ENCODE measurements around the gene FRMD4A.
A peak's percentile ranks its signal among the peaks of the same experiment; 100 is the strongest.

Gene FRMD4A

GRCh38 chr10:13739183-13739582, 591.5 kb downstream of the FRMD4A start:
- Mint-ChIP-seq H3K36me3 (no peaks in the 10 kb centered on the region), H3K4me3 (no peak overlapping the region), H3K9me3 (no peaks in the 10 kb centered on the region), H3K27ac (no peak overlapping the region), H3K27me3 (peaks cover 27% of the 10 kb centered on the region), H3K4me1 (peaks cover 5% of the 10 kb centered on the region)
- no peak for ATAC-seq

- Mint-ChIP-seq H3K4me1 (no peaks in the 10 kb centered on the region), H3K9me3 (no peaks in the 10 kb centered on the region), H3K27ac (no peak overlapping the region), H3K36me3 (no peaks in the 10 kb centered on the region), H3K27me3 (peaks cover 7% of the 10 kb centered on the region), H3K4me3 (no peak overlapping the region)
- no peak for ATAC-seq
Measured at GRCh38 chr10:13736506-13736905, 594.2 kb downstream of the FRMD4A start.

GRCh38 chr10:13734151-13734550, 596.6 kb downstream of the FRMD4A start:
- Mint-ChIP-seq H3K4me1 (no peaks in the 10 kb centered on the region), H3K36me3 (no peaks in the 10 kb centered on the region), H3K9me3 (no peaks in the 10 kb centered on the region), H3K4me3 (no peak overlapping the region), H3K27ac (no peak overlapping the region), H3K27me3 (no peaks in the 10 kb centered on the region)
- ATAC-seq, result no peak

- Mint-ChIP-seq H3K4me3 (no peak overlapping the region), H3K36me3 (no peaks in the 10 kb centered on the region), H3K4me1 (no peaks in the 10 kb centered on the region), H3K9me3 (no peaks in the 10 kb centered on the region), H3K27ac (no peak overlapping the region), H3K27me3 (no peaks in the 10 kb centered on the region)
- no peak for ATAC-seq
Measured at GRCh38 chr10:13733071-13733470, 597.7 kb downstream of the FRMD4A start.

DNA sequence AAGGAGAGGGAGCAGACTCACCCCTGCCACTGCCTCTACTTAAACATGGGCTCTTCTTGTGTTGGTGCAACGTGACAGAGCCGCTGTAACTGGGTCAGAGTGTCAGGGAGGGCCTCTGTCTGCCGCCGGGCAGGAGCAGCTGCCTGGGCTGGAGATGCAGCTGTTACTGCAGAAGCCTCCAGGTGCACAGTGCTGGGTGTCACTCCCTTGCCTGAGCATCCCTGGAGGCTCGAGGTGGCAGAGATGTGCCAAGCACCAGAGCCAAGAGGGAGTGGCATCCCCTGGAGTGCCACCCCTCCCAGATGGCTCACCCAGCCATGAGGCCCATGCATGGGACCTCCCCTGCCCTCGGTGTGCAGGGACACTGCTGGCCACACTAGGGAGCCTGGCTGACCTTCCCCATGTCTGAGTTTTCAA, 598.3 kb downstream of the FRMD4A start:
- Mint-ChIP-seq H3K27ac (no peak overlapping the region), H3K36me3 (no peaks in the 10 kb centered on the region), H3K9me3 (no peaks in the 10 kb centered on the region), H3K4me3 (no peak overlapping the region), H3K27me3 (no peaks in the 10 kb centered on the region), H3K4me1 (no peaks in the 10 kb centered on the region)
- ATAC-seq, result peak; percentile 31

- Mint-ChIP-seq H3K27me3 (no peaks in the 10 kb centered on the region), H3K27ac (no peak overlapping the region), H3K4me1 (no peaks in the 10 kb centered on the region), H3K9me3 (no peaks in the 10 kb centered on the region), H3K36me3 (no peaks in the 10 kb centered on the region), H3K4me3 (no peak overlapping the region)
- no peak for ATAC-seq
Measured at GRCh38 chr10:13731799-13732198, 598.9 kb downstream of the FRMD4A start.

GRCh38 chr10:13730956-13731355, 599.8 kb downstream of the FRMD4A start:
- ATAC-seq, result no peak
- Mint-ChIP-seq H3K4me1 (no peaks in the 10 kb centered on the region), H3K36me3 (no peaks in the 10 kb centered on the region), H3K9me3 (no peaks in the 10 kb centered on the region), H3K4me3 (no peak overlapping the region), H3K27me3 (no peaks in the 10 kb centered on the region), H3K27ac (no peak overlapping the region)

DNA sequence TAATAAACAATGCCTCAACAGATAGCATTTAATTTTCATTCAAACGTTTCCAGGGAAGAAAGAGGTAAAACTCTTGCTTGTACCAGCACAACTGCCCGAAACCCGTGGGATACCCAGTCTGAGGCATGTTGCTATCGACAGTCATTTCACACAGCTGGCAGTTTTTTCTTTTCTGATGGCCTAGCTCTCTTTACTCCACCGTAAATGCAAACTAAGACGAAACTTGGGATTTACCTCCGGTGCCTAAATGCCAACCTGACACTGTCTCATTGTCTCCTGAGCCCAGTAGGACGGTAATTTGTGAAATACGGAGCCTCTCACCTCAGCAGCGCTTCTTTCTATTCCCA, 600.4 kb downstream of the FRMD4A start:
- no peaks in the 10 kb centered on the region for H3K27me3 Mint-ChIP-seq
- H3K9me3 Mint-ChIP-seq, result no peaks in the 10 kb centered on the region
- H3K4me3 Mint-ChIP-seq, result no peak overlapping the region
- no peaks in the 10 kb centered on the region for H3K36me3 Mint-ChIP-seq
- no peak overlapping the region for H3K27ac Mint-ChIP-seq
- no peak for ATAC-seq
- H3K4me1 Mint-ChIP-seq, result no peaks in the 10 kb centered on the region

DNA sequence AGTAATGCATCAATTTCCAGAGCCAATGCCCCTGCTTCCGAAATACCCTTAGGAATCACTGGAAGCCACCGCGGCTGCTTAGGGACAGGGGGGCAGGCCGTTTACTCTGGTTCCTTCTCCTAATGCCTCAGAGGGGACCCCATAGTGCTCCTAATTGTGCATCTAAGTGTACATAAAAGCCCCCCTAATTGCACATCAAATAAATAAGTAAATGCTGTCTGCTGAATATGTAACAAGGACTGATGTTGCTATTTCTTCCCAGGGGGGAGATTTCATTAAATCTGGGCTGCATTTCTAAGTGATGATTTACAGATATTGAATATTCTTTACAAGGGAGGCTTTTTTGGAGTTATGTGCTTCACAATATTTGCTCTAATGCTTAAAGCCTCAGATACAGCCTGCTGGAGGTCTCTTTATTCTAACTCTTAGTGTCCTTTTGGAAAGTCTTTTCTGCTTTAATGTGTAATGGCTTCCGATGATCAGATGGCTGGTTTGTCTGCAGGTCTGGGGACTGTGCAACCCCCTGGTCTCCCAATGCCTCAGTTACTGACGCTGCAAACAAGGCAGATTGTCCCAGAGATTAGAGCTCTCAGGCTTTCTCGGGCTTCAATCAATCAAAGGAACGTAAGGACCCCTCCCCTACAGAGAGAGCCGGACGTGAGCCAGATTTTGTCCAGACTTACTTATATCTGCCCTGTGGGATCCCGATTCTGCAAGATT, 601.0 kb downstream of the FRMD4A start:
- Mint-ChIP-seq H3K4me3 (no peak overlapping the region), H3K27ac (no peak overlapping the region), H3K9me3 (no peaks in the 10 kb centered on the region), H3K27me3 (no peaks in the 10 kb centered on the region), H3K36me3 (no peaks in the 10 kb centered on the region), H3K4me1 (no peaks in the 10 kb centered on the region)
- no peak for ATAC-seq

GRCh38 chr10:13728898-13729535, 601.7 kb downstream of the FRMD4A start:
- no peaks in the 10 kb centered on the region for H3K9me3 Mint-ChIP-seq
- no peaks in the 10 kb centered on the region for H3K36me3 Mint-ChIP-seq
- no peaks in the 10 kb centered on the region for H3K4me1 Mint-ChIP-seq
- no peak overlapping the region for H3K4me3 Mint-ChIP-seq
- H3K27me3 Mint-ChIP-seq, result peaks cover 2% of the 10 kb centered on the region
- no peak for ATAC-seq
- H3K27ac Mint-ChIP-seq, result no peak overlapping the region

- Mint-ChIP-seq H3K36me3 (peaks cover 2% of the 10 kb centered on the region), H3K27ac (no peak overlapping the region)
Measured at GRCh38 chr10:13725594-13725993, 605.1 kb downstream of the FRMD4A start.

GRCh38 chr10:13724484-13724883, 606.2 kb downstream of the FRMD4A start:
- Mint-ChIP-seq H3K36me3 (peaks cover 6% of the 10 kb centered on the region), H3K4me3 (no peak overlapping the region), H3K27ac (no peak overlapping the region), H3K4me1 (no peaks in the 10 kb centered on the region), H3K27me3 (peaks cover 19% of the 10 kb centered on the region), H3K9me3 (peaks cover 3% of the 10 kb centered on the region)
- no peak for ATAC-seq

More at GRCh38 chr10:13725594-13725993, 605.1 kb downstream of the FRMD4A start:
- Mint-ChIP-seq H3K4me1 (no peaks in the 10 kb centered on the region), H3K4me3 (no peak overlapping the region), H3K9me3 (peaks cover under 1% of the 10 kb centered on the region), H3K27me3 (peaks cover 12% of the 10 kb centered on the region)
- no peak for ATAC-seq

DNA sequence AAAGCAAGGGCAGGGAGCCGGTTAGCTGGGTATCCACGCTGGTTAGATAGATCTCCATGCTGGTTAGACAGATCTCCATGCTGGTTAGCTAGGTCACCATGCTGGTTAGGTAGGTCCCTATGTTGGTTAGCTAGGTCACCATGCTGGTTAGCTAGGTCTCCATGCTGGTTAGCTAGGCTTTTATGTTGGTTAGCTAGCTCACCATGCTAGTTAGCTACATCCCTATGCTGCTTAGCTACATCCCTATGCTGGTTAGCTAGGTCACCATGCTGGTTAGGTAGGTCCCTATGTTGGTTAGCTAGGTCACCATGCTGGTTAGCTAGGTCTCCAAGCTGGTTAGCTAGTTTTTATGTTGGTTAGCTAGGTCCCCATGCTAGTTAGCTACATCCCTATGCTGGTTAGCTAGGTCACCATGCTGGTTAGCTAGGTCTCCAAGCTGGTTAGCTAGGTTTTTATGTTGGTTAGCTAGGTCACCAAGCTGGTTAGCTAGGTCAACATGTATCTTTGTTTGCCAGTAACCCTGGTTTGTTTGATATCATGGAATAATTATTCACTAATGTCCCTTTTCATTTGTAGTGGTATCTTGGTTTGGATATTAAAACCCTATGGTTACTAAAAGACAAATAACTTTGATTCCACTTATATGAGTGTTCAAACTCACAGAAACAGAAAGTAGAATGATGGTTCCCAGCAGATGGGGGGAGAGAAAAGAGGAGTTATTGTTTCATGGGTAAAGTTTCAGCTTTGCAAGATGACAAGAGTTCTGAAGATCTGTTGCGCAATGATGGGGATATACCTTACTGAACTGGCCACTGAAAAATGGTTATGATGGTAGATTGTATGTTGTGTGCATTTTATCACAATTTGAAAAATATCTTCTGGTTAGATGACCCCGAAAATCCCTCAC, 607.7 kb downstream of the FRMD4A start:
- ATAC-seq, result no peak

GRCh38 chr10:13721486-13721885, 609.2 kb downstream of the FRMD4A start:
- H3K27ac Mint-ChIP-seq, result no peak overlapping the region
- peaks cover 19% of the 10 kb centered on the region for H3K27me3 Mint-ChIP-seq
- H3K4me3 Mint-ChIP-seq, result no peak overlapping the region
- H3K4me1 Mint-ChIP-seq, result peaks cover 14% of the 10 kb centered on the region
- no peak for ATAC-seq
- H3K36me3 Mint-ChIP-seq, result peaks cover 6% of the 10 kb centered on the region
- H3K9me3 Mint-ChIP-seq, result peaks cover 3% of the 10 kb centered on the region

More for the DNA sequence above, 607.7 kb downstream of the FRMD4A start:
- no peak overlapping the region for H3K4me3 Mint-ChIP-seq
- H3K9me3 Mint-ChIP-seq, result peaks cover 3% of the 10 kb centered on the region
- no peak overlapping the region for H3K27ac Mint-ChIP-seq
- peaks cover 9% of the 10 kb centered on the region for H3K4me1 Mint-ChIP-seq
- peaks cover 19% of the 10 kb centered on the region for H3K27me3 Mint-ChIP-seq
- peaks cover 6% of the 10 kb centered on the region for H3K36me3 Mint-ChIP-seq

GRCh38 chr10:13720699-13721098, 610.0 kb downstream of the FRMD4A start:
- H3K27me3 Mint-ChIP-seq, result peaks cover 19% of the 10 kb centered on the region
- H3K27ac Mint-ChIP-seq, result no peak overlapping the region
- H3K4me1 Mint-ChIP-seq, result peaks cover 14% of the 10 kb centered on the region
- peaks cover 6% of the 10 kb centered on the region for H3K36me3 Mint-ChIP-seq
- H3K9me3 Mint-ChIP-seq, result peaks cover 3% of the 10 kb centered on the region
- no peak overlapping the region for H3K4me3 Mint-ChIP-seq
- ATAC-seq, result no peak
